ENCODE measurements around the gene RPLP1. TPM values are rescaled to one million over a fixed set of nuclear protein-coding genes. Genes with fewer than 3 reads are reported as not detected.

Gene RPLP1
- total RNA-seq, 1 donor from 2014 or later = 1,296 TPM

DNA sequence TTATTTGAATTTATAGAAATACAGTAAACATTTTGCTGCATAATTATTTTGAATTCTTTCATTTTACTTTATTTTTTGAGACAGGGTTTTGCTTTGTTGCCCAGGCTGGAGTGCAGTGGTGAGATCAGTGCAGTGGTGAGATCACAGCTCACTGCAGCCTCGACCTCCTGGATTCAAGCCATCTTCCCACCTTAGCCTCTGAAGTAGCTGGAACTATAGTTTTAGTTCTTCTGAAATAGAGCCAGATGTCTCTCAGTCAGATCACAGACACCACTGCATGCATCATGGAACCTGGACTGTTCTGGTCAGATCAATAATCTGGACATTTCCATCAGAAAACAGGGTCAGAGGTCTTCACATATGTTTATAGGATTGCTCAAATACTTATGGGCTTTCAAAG is 7.9 kb downstream of the RPLP1 start:
- DNase-seq (ENCODE audit: low spot score in 2 of 2, unreplicated experiment in 2 of 2) = no peak
- Mint-ChIP-seq H3K27ac (no peak overlapping the region), H3K27me3 (ENCODE audit: low read depth) (no peaks in the 10 kb centered on the region), H3K4me1 (peaks cover 20% of the 10 kb centered on the region), H3K4me3 (no peak overlapping the region), H3K9me3 (no peaks in the 10 kb centered on the region), H3K36me3 (peaks cover 8% of the 10 kb centered on the region)
- TF ChIP-seq, protein P1, sequence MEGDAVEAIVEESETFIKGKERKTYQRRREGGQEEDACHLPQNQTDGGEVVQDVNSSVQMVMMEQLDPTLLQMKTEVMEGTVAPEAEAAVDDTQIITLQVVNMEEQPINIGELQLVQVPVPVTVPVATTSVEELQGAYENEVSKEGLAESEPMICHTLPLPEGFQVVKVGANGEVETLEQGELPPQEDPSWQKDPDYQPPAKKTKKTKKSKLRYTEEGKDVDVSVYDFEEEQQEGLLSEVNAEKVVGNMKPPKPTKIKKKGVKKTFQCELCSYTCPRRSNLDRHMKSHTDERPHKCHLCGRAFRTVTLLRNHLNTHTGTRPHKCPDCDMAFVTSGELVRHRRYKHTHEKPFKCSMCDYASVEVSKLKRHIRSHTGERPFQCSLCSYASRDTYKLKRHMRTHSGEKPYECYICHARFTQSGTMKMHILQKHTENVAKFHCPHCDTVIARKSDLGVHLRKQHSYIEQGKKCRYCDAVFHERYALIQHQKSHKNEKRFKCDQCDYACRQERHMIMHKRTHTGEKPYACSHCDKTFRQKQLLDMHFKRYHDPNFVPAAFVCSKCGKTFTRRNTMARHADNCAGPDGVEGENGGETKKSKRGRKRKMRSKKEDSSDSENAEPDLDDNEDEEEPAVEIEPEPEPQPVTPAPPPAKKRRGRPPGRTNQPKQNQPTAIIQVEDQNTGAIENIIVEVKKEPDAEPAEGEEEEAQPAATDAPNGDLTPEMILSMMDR (IDR thresholded peaks at IDR 0.05; ENCODE audit: unreplicated experiment) = no peak

DNA sequence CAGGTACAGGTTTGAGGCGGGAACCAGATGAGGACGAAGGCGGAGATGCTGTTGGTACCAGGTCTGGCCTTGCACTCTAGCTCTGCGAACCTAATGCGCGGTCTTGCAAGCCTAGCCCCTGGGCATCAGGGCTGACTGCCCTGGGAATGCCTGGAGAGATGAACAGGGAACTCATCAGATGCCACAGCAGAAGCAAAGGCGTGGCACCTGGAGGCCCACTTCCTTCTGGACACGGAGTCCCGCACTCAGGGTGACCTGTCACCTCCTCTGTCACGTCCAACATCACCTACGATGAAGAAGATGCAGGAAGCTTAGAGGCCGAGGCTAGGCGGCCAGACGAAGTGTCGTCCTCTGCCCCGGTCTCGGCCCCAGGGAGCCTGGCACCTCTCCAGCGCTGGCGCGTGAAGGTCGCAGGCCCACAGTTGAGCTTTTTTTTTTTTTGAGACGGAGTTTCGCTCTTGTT is 9.4 kb downstream of the RPLP1 start:
- DNase-seq (ENCODE audit: low spot score in 2 of 2, unreplicated experiment in 2 of 2) = no peak
- TF ChIP-seq, protein P1 (IDR thresholded peaks at IDR 0.05; ENCODE audit: unreplicated experiment) = no peak

DNA sequence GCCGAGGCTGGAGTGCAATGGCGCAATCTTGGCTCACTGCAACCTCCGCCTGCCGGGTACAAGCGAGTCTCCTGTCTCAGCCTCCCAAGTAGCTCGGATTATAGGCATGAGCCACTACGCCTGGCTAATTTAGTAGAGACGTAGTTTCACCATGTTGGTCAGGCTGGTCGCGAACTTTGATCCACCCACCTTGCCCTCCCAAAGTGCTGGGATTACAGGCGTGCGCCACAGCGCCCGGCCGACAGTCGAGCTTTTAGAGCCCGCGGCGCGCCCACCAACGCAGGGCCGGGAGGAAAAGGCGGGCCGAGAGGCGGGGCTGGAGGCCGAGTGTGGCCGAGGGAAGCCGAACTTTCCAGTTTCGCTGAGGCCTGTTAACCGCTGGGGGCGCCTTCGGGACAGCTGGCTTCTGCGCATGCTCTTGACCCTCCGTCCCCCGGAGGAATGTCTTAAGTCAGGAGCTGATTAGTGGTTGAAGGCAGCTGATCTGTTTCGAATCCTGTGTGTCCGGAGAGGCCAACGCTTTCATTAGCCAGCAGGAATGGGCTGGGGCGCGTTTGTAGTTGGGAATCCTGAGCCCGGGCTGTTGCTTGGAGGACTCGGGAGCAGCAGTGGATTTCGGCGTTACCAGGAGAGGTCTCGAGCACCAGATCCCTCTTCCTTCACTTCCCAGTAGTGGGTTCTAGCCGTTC is 10.0 kb downstream of the RPLP1 start:
- H3K27me3 Mint-ChIP-seq (ENCODE audit: low read depth) = no peaks in the 10 kb centered on the region
- peak overlapping the region; percentile 74 for H3K4me3 Mint-ChIP-seq
- peak overlapping the region; percentile 99 for H3K27ac Mint-ChIP-seq
- peaks cover 23% of the 10 kb centered on the region for H3K4me1 Mint-ChIP-seq
- TF ChIP-seq, protein P1 (IDR thresholded peaks at IDR 0.05; ENCODE audit: unreplicated experiment) = peak; percentile 87
- no peaks in the 10 kb centered on the region for H3K9me3 Mint-ChIP-seq
- H3K36me3 Mint-ChIP-seq = peaks cover 2% of the 10 kb centered on the region
- peak; percentile 92 to 97 for DNase-seq (ENCODE audit: low spot score in 2 of 2, unreplicated experiment in 2 of 2)

More for the DNA sequence above, 9.4 kb downstream of the RPLP1 start:
- peaks cover 23% of the 10 kb centered on the region for H3K4me1 Mint-ChIP-seq
- no peaks in the 10 kb centered on the region for H3K27me3 Mint-ChIP-seq (ENCODE audit: low read depth)
- peak overlapping the region; percentile 74 for H3K4me3 Mint-ChIP-seq
- H3K9me3 Mint-ChIP-seq = no peaks in the 10 kb centered on the region
- peaks cover 2% of the 10 kb centered on the region for H3K36me3 Mint-ChIP-seq
- H3K27ac Mint-ChIP-seq = no peak overlapping the region

DNA sequence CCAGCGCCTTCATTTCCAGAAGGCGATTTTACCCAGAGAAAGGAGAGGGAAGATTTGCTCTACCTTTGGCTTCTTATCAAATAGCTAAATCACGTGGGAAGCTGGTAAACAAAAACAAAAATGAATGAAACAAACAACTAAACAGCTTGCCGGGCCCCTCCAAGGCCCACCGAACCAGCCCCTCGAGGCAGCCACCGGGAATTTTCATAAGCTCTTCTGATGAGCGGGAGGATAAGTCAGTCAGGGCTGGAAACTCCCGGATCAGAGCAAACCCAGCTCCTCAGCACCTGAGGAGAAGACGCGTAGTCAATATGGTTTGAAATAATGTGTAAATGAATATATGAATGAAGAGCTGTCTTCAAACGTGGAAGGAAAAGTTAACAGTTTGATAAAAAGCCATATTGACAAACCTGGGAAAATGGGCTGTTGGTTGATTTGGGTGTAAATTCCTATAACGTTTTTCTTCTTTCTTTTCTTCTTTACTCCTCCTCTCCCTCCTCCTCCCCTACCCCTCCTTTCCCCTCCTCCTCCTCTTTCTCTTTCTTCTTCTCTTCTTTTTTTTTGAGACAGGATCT is 10.7 kb downstream of the RPLP1 start:
- Mint-ChIP-seq H3K27ac (peak overlapping the region; percentile 99), H3K4me3 (peak overlapping the region; percentile 74), H3K36me3 (peaks cover 2% of the 10 kb centered on the region), H3K9me3 (no peaks in the 10 kb centered on the region), H3K4me1 (peaks cover 25% of the 10 kb centered on the region), H3K27me3 (ENCODE audit: low read depth) (no peaks in the 10 kb centered on the region)
- no peak for DNase-seq (ENCODE audit: low spot score in 2 of 2, unreplicated experiment in 2 of 2)
- TF ChIP-seq, protein P1 (IDR thresholded peaks at IDR 0.05; ENCODE audit: unreplicated experiment) = no peak

DNA sequence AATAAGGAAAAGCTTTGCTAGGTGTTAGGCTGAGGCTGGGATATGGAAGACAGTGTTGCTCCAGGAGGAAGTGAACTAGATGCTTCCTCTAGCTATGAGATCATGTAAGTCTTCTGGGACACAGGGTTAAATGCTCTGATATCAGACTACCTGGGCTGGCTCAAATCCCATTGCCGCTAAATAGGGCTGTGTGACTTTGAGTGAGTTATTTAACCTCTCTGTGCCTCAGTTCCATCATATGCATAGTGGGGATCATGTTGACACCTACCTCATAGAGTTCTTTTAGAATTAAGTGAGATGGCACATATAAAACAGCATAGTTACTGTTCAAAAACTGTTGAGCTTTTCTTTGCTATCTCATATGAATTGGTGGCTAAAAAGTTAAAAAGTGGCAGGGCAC is 12.6 kb downstream of the RPLP1 start:
- H3K4me3 Mint-ChIP-seq = no peak overlapping the region
- H3K36me3 Mint-ChIP-seq = no peaks in the 10 kb centered on the region
- no peak for DNase-seq (ENCODE audit: low spot score in 2 of 2, unreplicated experiment in 2 of 2)

More for the DNA sequence above, 12.6 kb downstream of the RPLP1 start:
- TF ChIP-seq, protein P1 (IDR thresholded peaks at IDR 0.05; ENCODE audit: unreplicated experiment) = no peak
- Mint-ChIP-seq H3K27ac (no peak overlapping the region), H3K9me3 (no peaks in the 10 kb centered on the region), H3K27me3 (ENCODE audit: low read depth) (no peaks in the 10 kb centered on the region), H3K4me1 (peaks cover 36% of the 10 kb centered on the region)
